Measurements from ENCODE around the gene KSR1.
"Not testable (repeated sequence)": the region's sequence is repeated elsewhere in the genome, so short reads cannot be mapped to it uniquely, and the experiment has no call there.

- TF ChIP-seq CTCF (conservative IDR thresholded peaks at IDR 0.05); EZH2 (IDR thresholded peaks at IDR 0.05; ENCODE audit: low read depth): not testable (repeated sequence)
These were observed 45.1 kb downstream of the KSR1 start for GRCh38 chr17:27501338-27501737.
